Fibroblast of upper back skin (primary cell): ENCODE results near the gene HAGHL.

Experiments used
- DNase-seq: peaks from one replicate; pipeline ENCODE4 v3.0.0-alpha.2; 2013

Gene HAGHL, protein sequence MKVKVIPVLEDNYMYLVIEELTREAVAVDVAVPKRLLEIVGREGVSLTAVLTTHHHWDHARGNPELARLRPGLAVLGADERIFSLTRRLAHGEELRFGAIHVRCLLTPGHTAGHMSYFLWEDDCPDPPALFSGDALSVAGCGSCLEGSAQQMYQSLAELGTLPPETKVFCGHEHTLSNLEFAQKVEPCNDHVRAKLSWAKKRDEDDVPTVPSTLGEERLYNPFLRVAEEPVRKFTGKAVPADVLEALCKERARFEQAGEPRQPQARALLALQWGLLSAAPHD

GRCh38 chr16:726438-727290, at the start of gene HAGHL, which contains the start of gene CCDC78:
Gene HAGHL (plus strand): TSS chr16:727106. CDS start chr16:727510, 404 bp downstream.
Gene CCDC78 (minus strand): TSS chr16:726443. CDS start chr16:726367, 76 bp downstream.
- peak; percentile 34 for DNase-seq

DNA sequence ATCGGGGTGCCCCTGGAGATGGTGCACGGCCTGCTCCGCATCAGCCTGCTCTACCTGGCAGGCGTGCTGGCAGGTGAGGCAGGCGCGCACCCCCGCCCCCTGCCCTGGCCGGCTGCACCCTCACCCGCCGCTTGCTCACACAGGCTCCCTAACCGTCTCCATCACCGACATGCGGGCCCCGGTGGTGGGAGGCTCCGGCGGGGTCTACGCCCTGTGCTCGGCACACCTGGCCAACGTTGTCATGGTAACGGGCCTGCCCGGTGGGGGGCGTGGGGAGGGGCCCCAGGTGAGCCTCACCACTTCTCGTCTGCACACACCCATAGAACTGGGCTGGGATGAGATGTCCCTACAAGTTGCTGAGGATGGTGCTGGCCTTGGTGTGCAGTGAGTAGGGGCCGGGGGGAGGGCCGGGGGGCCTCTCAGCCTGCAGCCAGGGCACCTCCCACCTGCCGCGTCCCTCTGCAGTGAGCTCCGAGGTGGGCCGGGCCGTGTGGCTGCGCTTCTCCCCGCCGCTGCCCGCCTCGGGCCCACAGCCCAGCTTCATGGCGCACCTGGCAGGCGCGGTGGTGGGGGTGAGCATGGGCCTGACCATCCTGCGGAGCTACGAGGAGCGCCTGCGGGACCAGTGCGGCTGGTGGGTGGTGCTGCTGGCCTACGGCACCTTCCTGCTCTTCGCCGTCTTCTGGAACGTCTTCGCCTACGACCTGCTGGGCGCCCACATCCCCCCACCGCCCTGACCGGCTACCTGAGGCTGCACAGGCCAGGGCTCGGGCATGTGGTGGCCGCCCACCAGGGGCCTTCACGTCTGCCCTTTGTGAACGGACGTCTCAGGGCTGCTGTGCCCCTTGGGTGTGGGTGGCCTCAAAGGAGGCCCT, 49.4 kb upstream of the HAGHL start:
- DNase-seq = no peak

DNA sequence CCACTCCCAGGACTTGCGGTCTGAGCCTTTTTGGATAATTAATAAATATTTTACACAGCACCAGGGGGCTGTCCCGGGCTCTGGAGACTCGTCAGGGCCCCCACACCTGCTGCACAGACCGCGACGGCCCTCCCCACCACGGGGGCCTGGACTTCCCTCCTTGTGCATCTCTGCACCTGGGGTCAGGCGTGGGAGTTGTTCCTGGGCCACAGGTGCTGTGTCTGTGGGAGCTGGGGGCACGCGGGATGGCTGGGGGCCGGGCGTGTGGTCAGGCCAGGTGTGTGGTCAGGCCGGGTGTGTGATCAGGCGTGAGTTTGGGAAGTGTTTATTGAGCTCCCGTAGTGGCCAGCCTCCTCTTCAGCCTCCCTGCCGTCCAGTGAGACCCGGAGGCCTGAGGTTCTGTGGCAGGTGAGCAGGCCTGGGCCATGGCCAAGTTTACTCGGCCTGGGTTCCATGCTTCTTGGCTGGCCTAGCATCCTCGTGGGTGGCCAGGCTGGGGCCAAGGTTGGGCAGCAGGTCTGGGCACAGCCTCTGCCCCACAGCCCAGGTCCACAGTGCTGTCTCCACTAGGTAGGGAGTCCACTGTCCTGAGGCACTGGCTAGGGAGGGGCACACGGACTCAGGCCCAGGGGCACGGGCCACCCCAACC, 48.6 kb upstream of the HAGHL start:
- DNase-seq = no peak

DNA sequence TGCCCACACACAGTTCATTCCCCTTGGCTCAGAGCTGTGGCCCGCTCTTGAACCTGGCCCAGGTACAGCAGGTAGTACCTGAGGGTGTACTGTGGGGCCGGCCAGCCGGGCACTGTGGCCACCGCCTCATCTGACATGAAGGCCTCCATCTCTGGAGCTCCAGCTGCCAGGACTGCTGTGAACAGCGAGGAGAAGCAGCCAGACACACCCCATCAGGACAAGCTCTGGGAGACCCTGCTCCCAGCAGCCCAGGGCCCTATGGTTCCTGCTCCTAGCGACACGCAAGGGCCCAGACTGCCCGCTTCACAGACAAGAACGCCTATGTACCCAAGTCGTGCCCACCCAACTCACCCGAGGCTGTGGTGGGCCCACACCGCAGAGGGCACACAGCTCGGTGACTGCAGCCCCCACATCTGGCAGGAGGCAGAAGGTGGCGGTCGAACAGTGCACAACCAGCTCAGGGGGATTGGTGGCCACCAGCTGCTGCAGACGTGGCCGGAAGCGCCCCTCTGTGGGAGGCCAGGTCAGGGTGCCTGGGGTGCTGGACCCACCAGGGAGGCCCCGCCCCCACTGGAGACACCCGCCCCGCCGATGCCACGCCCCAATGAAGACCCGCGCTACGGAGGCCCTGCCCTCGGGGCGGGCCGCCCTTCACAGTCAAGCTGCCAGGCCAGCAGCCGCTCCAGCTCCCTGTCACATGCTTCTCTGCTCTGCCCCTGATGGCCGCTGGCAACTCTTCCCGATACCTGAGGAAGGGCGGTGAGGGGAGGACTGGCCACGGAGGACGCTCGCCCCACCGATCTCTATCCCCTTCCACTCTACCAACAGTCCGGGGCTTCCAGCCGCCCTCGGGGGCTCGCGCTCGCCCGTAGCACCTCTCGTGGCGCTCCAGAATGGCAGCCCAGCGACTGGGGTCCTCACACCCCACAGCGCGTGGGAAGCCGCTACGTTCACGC, 47.8 kb upstream of the HAGHL start:
- DNase-seq = peak; percentile 61

- peak; percentile 85 for DNase-seq
These were observed 46.9 kb upstream of the HAGHL start, which contains the start of gene STUB1 for GRCh38 chr16:679814-680624. Gene STUB1 (plus strand): TSS chr16:680410. CDS start chr16:680526, 116 bp downstream.

- no peak for DNase-seq
These were observed 46.3 kb upstream of the HAGHL start for GRCh38 chr16:680625-680945.

- peak; percentile 20 for DNase-seq
These were observed 45.8 kb upstream of the HAGHL start for GRCh38 chr16:680967-681745.

- no peak for DNase-seq
These were observed 45.0 kb upstream of the HAGHL start for GRCh38 chr16:681746-682427.

- DNase-seq = no peak
These were observed 44.2 kb upstream of the HAGHL start for GRCh38 chr16:682493-683395.

GRCh38 chr16:683396-684070, 43.4 kb upstream of the HAGHL start:
- DNase-seq = no peak

DNA sequence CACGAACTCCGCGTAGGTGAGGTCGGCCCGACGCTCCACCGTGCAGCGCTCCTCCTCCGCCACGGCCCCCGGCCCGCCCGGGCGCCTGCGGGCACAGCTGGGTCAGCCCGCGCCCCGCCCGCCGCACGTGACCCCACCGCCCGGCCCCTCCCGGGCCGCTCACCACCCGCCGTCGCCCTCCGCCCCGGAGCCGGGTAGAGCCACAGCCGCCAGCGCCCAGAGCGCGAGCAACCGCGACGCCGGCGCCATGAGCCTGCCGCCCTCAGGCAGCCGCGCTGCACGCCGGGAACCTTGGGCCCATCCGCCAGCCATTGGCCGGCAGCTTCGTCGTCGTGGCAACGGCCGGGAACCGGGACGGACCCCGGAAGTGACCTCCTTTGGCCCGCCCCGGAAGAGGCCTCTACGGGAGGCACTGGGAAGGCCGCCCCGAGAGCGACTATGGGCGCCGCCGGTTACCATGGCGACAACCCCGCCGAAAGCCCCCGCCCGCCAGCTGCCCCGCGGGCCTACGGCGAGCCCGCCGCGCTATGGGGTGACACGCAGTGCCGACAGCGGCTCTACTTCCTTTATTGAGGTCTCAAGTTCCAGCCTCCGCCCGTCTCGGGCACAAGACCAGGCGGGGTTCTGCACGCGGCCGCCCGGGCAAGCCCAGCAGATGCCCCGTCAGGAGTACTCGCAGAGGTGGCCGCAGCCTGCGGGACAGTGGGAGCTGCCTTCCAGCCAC, 42.7 kb upstream of the HAGHL start, which contains the start of gene JMJD8:
JMJD8 (minus strand) TSS at position 264 of the 724 bp plus-strand sequence; CDS start at position 249, 15 bp downstream.
- DNase-seq = peak; percentile 94

DNA sequence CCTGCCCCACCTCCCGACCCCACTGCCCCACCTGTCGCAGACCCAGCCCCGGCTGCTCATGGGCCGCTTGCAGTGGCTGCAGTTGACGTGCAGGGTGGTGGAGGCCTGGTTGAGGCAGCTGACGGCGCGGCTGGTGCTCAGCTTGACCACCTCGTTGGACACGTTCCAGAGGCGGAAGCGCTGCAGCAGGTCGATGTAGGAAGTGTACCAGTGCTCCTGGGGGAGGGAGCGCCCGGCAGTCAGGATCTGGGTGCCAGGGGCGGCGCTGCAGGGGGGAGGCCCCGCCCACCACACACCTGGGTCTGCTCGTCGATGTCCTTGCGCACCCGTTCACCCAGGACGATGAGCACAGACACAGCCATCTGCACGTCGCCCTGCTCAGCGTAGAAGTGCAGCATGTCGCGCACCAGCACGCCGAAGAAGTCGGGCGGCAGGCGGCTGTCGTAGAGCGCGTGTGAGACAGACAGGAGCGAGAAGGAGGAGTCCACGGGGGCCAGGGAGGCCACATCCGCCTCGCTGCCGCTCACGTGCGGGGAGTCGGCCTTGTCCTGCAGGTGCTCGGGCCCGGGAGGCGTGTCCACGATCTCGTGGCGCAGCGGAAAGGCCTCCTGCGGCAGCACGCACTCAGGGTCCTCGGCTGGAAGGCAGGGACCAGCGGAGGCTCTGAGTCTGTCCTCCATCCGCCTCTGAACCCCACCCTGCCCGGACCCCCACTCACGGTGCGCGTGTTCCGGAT, 41.8 kb upstream of the HAGHL start:
- DNase-seq = no peak

DNA sequence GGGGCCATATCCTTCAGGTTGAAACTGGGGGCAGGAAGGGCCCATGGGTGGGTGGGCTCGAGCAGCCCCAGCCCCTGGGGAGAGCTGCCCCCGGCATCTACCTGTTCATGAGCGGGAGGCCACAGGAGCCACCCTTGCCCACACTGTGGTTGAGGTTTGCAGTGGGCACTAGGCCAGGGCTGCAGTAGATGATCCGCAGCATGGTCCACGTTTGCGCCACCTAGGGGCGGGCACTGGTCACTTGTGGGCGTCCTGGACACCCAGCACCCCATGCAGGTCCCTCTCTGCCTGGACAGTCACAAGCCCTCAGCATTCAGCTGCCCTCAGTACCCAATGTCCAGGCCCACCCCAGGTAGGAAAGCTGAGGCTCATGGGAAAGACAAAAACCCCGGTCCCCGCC, 40.9 kb upstream of the HAGHL start:
- peak; percentile 30 for DNase-seq

GRCh38 chr16:686459-687260, 40.2 kb upstream of the HAGHL start:
- no peak for DNase-seq

GRCh38 chr16:687499-687898, 39.4 kb upstream of the HAGHL start:
- DNase-seq = no peak
